BJ (cell line): ENCODE results near the gene EPB41. TPM values are rescaled to one million over a fixed set of nuclear protein-coding genes. Genes with fewer than 3 reads are reported as not detected.
A peak's percentile ranks its signal among the peaks of the same experiment; 100 is the strongest.

Source experiments
- CTCF ChIA-PET: fragments of 350-600 bp; formaldehyde crosslinking; extraction: SDS; loops from one replicate; lab custom pipeline; 2021; ENCODE audit warnings: antibody characterized with exemption, inconsistent platforms; lab: Yijun Ruan, JAX
- POLR2A ChIA-PET: fragments of 300-600 bp; sonication (Branson Sonifier 250); formaldehyde crosslinking; extraction: SDS; loops from one replicate; lab custom pipeline; 2021; ENCODE audit warnings: antibody characterized with exemption; lab: Charles Lee
- DNase-seq: peaks from one replicate; pipeline ENCODE4 v3.0.0-alpha.2; 2011; ENCODE audit warnings: low read depth
- H3K27me3 ChIP-seq: 2 replicates; pipeline ENCODE4 v1.6.0; 2011; ENCODE audit warnings: low read length; ENCODE audit not compliant: control insufficient read depth, insufficient read depth
- H3K36me3 ChIP-seq: 2 replicates; pipeline ENCODE4 v1.5.1; 2011; ENCODE audit warnings: low read length; ENCODE audit not compliant: control insufficient read depth, insufficient read depth
- H3K4me3 ChIP-seq: 2 replicates; pipeline ENCODE4 v1.5.1; 2011; ENCODE audit warnings: low read depth, mild to moderate bottlenecking, control low read depth, low read length
- polyA plus RNA-seq: library from polyadenylated mRNA; depleted of rRNA; stranded (reverse); fragments of >200 nt; gene quantifications from 2 replicates; pipeline ENCODE4 v1.2.3, GENCODE V29; 2011
- TF ChIP-seq, protein P1 (sequence below): IDR thresholded peaks from 2 replicates; pipeline ENCODE4 v1.5.1; 2011; ENCODE audit warnings: low read depth, mild to moderate bottlenecking, control low read depth, inconsistent platforms, low read length, moderate library complexity; ENCODE audit not compliant: insufficient read depth

The EPB41 gene
- polyA plus RNA-seq, 1 experiment, result 7.5 TPM

DNA sequence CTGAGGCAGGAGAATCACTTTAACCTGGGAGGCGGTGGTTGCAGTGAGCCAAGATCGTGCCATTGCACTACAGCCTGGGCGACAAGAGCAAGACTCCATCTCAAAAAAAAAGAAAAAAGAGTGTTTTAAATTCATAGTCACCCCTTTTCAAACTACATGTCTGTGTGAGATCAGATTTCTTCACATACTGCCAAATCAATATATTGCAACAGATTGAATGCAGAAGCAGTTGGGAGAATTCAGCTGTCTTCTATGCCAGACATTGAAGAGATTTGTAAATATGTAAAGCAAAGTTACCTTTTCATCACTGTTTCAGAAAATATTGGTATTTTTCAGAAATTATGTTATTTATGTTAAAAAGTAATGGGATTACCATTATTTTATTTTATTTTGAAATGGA lies 108.3 kb downstream of the EPB41 start:
- ChIA-PET POLR2A (no interaction called here), CTCF (interaction anchor here (1.0 to 6.4 kb wide), 4 partner anchors 12 to 140 kb away, joined by 3 to 35 read pairs (median 3); no protein-coding TSS in a partner anchor)
- TF ChIP-seq, protein P1, sequence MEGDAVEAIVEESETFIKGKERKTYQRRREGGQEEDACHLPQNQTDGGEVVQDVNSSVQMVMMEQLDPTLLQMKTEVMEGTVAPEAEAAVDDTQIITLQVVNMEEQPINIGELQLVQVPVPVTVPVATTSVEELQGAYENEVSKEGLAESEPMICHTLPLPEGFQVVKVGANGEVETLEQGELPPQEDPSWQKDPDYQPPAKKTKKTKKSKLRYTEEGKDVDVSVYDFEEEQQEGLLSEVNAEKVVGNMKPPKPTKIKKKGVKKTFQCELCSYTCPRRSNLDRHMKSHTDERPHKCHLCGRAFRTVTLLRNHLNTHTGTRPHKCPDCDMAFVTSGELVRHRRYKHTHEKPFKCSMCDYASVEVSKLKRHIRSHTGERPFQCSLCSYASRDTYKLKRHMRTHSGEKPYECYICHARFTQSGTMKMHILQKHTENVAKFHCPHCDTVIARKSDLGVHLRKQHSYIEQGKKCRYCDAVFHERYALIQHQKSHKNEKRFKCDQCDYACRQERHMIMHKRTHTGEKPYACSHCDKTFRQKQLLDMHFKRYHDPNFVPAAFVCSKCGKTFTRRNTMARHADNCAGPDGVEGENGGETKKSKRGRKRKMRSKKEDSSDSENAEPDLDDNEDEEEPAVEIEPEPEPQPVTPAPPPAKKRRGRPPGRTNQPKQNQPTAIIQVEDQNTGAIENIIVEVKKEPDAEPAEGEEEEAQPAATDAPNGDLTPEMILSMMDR, result no peak
- no peak for DNase-seq
- Histone ChIP-seq H3K36me3 (no peaks in the 10 kb centered on the region), H3K4me3 (no peak overlapping the region), H3K27me3 (no peaks in the 10 kb centered on the region)

DNA sequence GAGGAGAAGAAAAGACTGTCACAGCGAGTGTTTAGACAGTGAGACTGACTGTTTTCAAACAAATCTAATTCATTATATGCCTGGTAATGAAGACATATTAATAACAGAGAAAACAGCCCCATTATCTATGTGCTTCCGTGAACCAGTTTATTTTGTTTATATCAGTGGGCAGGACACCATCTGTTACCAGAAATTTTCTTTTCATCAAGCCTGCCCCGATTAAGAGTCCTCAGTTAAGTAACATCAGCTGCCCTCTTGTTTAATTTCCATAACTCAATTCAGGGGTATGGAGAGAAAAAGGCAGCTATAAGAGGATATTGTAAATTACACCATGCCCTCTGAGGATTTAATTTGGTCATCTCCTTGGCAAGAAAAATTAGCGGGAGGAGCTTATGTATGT lies 115.3 kb downstream of the EPB41 start:
- no peak overlapping the region for H3K4me3 ChIP-seq
- POLR2A ChIA-PET, result no interaction called here
- no peaks in the 10 kb centered on the region for H3K27me3 ChIP-seq
- TF ChIP-seq, protein P1, result no peak
- H3K36me3 ChIP-seq, result no peaks in the 10 kb centered on the region; the same call in 1 of the 2 replicates
- no peak for DNase-seq
- CTCF ChIA-PET, result interaction anchor here (0.6 to 18.7 kb wide), 7 partner anchors 9 to 1483 kb away, joined by 3 to 369 read pairs (median 4); no protein-coding TSS in a partner anchor

DNA sequence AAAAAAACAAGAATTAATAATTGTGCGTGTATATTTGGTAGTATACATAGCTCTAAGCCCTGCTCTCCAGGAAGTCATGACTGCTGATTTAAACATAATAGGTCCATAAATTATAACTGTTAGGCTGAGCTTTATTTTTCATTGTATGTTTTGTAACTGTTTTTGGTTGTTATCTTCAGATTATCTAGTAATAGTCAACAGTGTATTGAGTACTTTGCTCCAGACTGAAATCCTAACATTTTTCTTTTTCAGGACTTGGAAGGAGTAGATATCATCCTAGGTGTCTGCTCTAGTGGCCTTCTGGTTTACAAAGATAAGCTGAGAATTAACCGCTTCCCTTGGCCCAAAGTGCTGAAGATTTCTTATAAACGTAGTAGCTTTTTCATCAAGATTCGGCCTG lies 118.5 kb downstream of the EPB41 start:
- ChIA-PET POLR2A (no interaction called here), CTCF (interaction anchor here (0.6 to 18.7 kb wide), 19 partner anchors 10 to 248 kb away, joined by 3 to 369 read pairs (median 5); partner anchors contain the start of gene TMEM200B)
- Histone ChIP-seq H3K27me3 (no peaks in the 10 kb centered on the region), H3K4me3 (no peak overlapping the region), H3K36me3 (no peaks in the 10 kb centered on the region; the same call in 1 of the 2 replicates)
- TF ChIP-seq, protein P1, result no peak
- DNase-seq, result no peak

DNA sequence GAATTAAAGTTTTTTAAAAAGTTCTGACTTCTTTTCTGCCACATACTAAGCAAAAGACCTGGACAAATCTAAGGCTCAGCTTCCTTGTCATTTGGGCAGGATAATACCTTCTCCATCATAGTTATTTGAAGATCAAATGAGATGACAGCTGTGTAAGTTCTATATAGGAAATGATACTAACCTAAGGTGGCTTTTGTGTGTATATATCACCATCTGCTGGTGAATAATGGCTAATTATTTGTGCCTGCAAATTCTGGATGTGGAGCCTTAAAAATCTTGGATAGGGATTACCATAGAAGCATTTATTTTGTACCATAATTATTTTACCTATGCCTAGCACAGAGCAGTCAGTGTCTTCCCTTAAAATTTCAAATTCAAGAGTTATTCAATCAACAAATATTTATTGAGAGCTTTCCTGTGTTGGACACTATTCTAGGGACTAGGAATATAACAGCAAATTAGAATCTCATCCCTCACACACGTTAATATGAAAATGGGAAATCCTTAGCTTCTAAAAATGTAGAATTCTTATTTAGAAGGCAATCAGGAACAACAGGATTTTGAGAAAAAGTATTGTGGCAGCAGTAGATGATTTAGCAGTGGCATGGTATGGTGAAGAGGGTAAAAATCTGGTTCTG lies 119.6 kb downstream of the EPB41 start:
- no peaks in the 10 kb centered on the region; the same call in 1 of the 2 replicates for H3K36me3 ChIP-seq
- DNase-seq, result no peak
- TF ChIP-seq, protein P1, result peak; percentile 54
- no peak overlapping the region for H3K4me3 ChIP-seq
- CTCF ChIA-PET, result interaction anchor here (0.5 to 18.7 kb wide), 24 partner anchors 10 to 256 kb away, joined by 3 to 369 read pairs (median 5); partner anchors contain the start of gene TMEM200B
- no peaks in the 10 kb centered on the region for H3K27me3 ChIP-seq
- POLR2A ChIA-PET, result no interaction called here

DNA sequence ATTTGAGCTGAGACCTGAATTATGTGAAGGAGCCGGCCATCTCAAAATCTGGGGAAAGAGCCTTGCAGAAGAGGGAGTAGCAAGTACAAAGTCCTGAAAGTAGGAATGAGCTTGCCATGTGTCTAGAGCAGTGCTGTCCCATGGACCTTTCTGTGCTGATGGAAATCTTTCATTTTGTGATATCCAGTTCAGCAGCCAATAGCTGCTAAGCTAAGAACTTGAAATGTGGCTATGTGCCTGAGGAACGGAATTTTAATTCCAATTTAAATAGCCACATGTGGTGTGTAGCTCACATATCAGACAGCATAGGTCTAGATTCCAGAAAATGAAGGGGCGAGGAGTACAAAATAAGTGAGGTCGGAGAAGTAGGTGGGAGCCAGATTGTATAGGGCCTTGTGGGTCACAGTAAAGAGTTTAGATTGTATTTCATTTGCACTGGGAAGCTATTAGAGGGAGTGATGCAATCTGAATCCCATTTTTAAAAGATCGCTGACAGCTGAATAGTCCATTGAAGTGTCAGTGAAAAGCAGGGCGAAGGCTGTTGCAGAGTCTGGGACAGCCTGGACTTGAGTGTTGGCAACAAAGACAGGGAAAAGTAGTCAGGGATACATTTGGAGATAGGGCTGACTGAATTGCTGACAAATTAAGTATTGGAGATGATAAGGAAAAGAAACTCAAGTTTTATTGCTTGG lies 129.1 kb downstream of the EPB41 start:
- ChIA-PET POLR2A (no interaction called here), CTCF (interaction anchor here (1.1 to 18.7 kb wide), 4 partner anchors 9 to 163 kb away, joined by 3 to 369 read pairs (median 10); no protein-coding TSS in a partner anchor)
- H3K27me3 ChIP-seq, result no peaks in the 10 kb centered on the region
- DNase-seq, result no peak
- no peak overlapping the region for H3K4me3 ChIP-seq
- TF ChIP-seq, protein P1, result no peak
- H3K36me3 ChIP-seq, result no peaks in the 10 kb centered on the region
